HG03354 (cell line): Measurements from ENCODE around the gene KIF1B.
A peak's percentile ranks its signal among the peaks of the same experiment; 100 is the strongest.
"Not testable (repeated sequence)": the region's sequence is repeated elsewhere in the genome, so short reads cannot be mapped to it uniquely, and the experiment has no call there.

ENCODE experiments used
- ATAC-seq: cut with Tn5 transposase; IDR thresholded peaks from one replicate; pipeline ENCODE4 v1.9.1; 2021; ENCODE audit warnings: mild to moderate bottlenecking; ENCODE audit not compliant: unreplicated experiment, poor library complexity, severe bottlenecking

Gene KIF1B

DNA sequence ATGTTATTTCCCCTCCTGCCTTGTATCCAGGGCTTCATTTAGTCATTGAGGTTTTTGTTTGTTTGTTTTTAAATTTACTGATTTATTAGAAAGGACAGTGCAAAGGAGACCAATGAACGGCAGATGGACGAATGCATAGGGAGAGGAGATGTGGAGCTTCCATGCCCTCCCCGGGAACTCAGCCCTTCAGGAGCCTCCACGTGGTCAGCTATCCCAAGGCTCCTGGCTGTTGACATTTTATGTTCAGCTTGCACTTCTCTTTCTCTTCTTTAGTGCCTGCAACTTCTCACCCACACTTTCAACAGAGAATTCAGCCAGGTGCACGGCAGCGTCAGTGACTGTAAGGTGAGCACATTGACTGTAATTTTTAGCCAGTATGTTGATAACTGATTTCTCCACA, 157.8 kb downstream of the KIF1B start:
- ATAC-seq = no peak

DNA sequence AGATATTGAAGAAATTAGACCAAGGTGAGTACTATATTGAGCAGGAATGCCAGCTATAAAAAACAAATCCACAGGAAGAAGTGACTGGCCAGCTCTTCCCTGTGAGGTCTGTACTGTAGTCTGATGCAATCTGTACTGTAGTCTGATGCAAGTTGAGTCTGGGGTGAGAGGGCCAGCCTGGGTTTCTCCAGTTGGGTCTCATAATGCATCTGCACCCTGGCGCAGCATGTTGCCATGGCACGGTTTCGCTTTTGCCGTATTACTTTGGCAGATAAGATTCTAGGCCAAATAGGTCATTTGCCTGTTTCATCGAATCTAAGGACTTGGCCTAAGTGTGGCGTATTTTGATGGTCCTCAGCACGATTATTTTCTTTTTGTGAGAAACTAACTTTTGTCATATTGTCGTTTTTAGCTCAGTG, 164.1 kb downstream of the KIF1B start:
- no peak for ATAC-seq

GRCh38 chr1:10377365-10378029, 167.1 kb downstream of the KIF1B start:
- not testable (repeated sequence) for ATAC-seq

DNA sequence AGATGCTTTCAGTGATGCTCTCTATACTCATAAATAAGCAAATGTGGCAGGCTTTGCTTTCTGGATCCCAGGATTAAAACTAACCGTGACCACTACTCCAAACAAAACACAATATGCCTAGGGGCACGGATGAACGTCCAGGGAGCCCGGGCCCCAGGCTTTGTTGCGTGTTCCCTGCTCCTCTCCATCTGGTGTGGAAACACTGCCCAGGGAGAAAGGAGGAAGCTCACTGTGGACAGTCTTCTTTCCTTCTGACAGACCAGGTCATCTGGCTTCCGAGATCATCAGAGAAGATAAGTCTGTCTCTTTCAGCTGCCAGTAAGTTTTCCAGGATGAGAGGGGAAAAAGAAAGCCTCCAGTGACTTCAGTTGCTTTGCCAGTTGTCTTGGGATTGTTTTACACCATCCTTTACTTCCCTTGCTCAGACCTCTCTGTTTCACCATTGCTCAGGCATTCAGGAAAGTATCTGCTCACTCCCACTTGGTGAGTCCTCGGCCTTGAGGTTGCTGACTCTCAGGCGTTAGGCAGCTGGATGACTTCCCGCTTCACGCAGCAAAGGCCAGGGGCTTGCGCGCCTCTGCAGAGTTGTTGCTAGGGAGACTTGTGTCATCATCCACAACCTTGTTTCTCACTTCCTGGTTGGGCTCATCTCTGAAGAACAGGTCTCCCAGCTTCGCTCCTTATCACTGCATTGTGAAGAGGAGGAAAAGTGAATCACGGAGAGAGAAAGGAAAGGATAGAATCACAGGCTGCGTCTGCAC, 167.9 kb downstream of the KIF1B start:
- no peak for ATAC-seq

GRCh38 chr1:10379101-10379620, 168.8 kb downstream of the KIF1B start:
- no peak for ATAC-seq

GRCh38 chr1:10379676-10380075, 169.3 kb downstream of the KIF1B start:
- no peak for ATAC-seq

GRCh38 chr1:10380594-10381275, 170.4 kb downstream of the KIF1B start:
- no peak for ATAC-seq

DNA sequence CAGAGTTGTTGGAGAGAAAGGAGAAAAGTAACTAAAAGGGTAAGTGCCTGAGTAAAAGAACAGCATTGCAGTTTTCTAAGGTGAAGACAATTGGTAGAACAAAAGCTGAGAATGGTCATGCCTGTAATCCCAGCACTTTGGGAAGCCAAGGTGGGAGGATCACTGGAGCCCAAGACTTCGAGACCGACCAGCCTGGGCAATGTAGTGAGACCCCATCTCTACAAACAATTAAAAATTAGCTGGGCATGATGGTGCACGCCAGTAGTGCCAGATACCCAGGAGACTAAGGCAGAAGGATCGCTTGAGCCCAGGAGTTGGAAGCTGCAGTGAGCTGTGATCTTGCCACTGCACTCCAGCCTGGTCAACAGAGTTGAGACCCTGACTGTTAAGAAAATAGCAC, 173.3 kb downstream of the KIF1B start:
- ATAC-seq = no peak

DNA sequence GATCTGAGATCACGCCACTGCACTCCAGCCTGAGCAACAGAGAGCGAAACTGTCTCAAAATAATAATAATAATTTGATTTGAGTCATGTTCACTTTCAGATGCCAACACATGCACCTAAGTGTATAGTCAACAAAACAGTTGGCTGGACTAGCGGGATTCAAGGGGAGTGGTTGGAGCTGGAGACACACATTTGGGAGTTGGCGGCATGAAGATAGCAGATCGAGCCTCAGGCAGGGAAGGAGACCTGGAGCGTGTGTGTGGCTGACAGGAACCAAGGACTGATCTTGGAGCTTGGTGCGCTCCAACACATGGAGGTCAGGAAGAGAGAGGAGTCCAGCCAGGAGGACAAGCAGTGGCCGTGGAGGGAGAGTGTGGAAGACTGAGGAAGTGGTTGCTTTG, 173.8 kb downstream of the KIF1B start:
- no peak for ATAC-seq

DNA sequence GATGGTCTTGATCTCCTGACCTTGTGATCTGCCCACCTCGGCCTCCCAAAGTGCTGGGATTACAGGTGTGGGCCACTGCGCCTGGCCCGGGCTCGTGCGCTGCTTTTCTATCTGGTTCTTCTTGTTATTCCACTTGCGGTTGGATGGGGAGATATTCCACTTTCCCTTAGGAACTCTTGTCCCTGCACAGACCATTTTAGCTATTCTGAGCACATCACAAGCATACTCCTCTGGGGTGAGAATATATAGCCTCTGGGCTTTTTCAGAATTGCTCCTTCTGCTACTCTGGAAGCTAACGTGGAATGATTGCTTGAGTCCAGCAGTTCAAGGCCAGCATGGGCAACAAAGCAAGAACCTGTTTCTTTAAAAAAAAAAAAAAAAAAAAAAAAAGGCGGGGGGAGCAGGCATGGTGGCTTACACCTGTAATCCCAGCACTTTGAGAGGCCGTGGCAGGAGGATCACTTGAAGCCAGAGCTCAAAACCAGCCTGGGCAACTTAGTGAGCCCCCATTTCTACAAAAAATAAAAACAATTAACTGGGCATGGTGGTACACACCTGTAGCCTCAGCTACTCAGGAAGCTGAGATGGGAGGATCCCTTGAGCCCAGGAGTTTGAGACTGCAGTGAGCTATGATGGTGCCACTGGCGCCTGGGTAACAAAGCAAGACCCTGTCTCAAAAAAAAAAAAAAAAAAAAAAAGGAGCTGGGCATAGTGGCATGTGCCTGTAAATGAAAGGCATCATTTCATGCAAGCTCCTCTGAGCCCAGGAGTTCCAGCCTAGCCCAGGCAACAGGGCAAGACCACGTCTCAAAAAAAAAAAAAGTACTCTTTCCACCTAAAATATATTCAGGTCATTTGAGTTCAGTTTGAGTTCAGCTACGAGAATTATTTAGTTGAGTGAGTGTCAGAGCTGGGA, 176.6 kb downstream of the KIF1B start:
- no peak for ATAC-seq

GRCh38 chr1:10387677-10388386, 177.5 kb downstream of the KIF1B start:
- no peak for ATAC-seq

DNA sequence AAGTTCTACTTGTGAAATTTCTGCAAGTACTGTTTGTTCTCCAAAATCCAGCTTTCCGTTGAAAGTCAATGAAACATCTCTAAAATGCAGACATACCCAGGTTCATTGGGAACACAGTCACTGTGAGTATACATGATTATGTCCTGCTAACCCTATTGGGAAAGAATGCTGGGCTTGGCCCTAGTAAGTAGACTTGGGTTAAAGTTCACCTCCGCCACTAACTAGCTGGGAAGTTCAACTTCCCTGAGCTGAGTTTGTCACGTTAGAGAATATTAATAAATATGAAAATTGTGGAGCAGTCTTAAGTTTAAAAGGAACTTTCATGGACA, 178.0 kb downstream of the KIF1B start:
- no peak for ATAC-seq

- no peak for ATAC-seq
These were observed 179.1 kb downstream of the KIF1B start for GRCh38 chr1:10389271-10389973.

GRCh38 chr1:10396870-10397269, 186.5 kb downstream of the KIF1B start:
- ATAC-seq = no peak

- ATAC-seq = peak; percentile 23
These were observed 187.9 kb downstream of the KIF1B start for GRCh38 chr1:10398278-10398733.

DNA sequence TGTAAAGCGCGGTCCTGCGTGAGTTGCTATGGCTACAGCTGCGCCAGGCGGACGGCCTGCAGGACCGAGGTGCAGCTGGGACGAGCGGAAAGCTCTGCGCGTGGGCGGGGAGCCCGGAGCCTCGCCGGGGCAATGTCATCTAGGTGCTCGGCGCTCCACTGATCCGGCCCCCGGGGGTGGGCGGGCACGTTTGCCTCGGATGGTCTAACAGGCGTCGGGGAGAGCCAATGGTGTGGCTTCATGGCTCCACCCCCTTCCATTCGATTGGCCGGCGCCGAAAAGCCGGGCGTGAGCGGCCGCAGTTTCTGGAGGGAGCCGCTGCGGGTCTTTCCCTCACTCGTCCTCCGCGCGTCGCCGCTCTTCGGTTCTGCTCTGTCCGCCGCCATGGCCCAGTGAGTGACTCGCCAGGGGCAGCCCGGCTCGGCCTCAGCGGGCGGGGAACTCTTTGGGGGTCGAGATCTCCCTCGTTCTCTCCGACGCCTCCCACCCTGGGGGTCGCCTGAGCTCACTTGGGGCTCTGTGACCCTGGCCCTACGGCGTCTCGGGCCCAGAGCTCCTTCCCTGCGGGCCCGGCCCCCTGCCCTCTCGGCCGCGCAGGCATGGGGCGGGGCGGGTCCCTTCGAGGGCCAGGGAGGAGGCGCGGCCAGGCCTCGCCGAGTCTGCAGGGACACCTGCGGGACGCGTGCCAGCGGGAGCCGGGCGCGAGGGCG, 188.5 kb downstream of the KIF1B start, which contains the start of gene PGD:
TSS of gene PGD (plus strand) at position 331 of the 710 bp plus-strand sequence. CDS start at position 385, 54 bp downstream.
- peak; percentile 96 for ATAC-seq

DNA sequence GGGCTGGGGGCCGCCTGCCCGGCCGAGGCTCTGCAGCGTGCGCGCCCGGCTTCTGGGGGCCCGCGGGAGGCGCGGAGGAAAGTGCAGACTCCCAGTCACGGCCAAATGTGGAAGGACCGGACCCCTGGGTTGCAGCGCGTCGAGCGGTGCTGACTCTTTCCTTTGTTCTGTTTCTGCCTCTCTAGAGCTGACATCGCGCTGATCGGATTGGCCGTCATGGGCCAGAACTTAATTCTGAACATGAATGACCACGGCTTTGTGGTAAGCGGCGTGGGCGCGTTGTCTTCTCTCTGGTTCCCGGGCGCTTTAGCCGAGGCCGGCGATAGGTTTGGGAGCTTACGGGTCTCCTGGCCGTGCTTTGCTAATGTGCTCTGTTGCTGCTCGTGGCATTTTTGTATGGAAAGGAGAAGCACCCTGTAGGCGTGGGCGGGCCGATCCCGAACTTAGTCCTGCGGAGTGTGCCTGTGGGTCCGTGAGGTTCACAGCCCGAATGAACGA, 189.1 kb downstream of the KIF1B start:
- ATAC-seq = no peak

DNA sequence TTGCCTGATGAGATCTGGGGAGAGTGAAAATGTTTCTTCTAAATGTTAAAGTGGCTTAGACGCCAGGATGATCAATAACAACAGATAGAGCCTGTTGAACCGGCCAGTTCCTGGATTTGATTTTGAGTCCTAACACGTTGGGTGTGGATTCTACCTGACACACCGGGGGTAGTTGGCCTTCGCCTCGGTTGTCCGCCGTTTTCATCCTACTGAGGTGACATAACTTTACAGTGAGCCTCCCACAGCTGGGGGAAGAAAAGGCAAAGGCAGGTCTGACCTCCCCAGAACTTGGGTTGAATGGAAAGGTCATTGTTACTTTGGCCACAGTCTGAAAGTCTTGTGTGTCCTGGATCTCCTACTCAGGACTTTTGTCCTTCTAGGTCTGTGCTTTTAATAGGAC, 189.6 kb downstream of the KIF1B start:
- ATAC-seq = no peak
